HEK293 (cell line): ENCODE measurements around the gene ALLC.

Source experiments
- CTCF ChIP-seq: fragments of 450-650 bp; formaldehyde crosslinking; IDR thresholded peaks from 2 replicates; pipeline ENCODE4 v1.5.1; 2016; ENCODE audit warnings: missing biosample characterization, missing genetic modification characterization
- REST ChIP-seq: fragments of 450-650 bp; formaldehyde crosslinking; IDR thresholded peaks from 2 replicates; pipeline ENCODE4 v1.5.1; 2016; ENCODE audit warnings: missing biosample characterization, missing genetic modification characterization
- SP2 ChIP-seq: fragments of 450-650 bp; formaldehyde crosslinking; IDR thresholded peaks from 2 replicates; pipeline ENCODE4 v1.5.1; 2016; ENCODE audit warnings: missing biosample characterization, missing genetic modification characterization
- ZBTB8A ChIP-seq: fragments of 450-650 bp; formaldehyde crosslinking; IDR thresholded peaks from 2 replicates; pipeline ENCODE4 v1.5.1; 2016; ENCODE audit warnings: missing biosample characterization, missing genetic modification characterization

GRCh38 chr2:3672861-3673678 lies 15.1 kb downstream of the ALLC start:
- TF ChIP-seq ZBTB8A (no peak), REST (tag by site-specific recombination) (no peak), CTCF (tag by site-specific recombination) (no peak), SP2 (tag by site-specific recombination) (no peak)
